C4-2B (cell line): ENCODE results near the gene GPR6.

Experiments
- ZFX ChIP-seq: fragments of 450-650 bp; IDR thresholded peaks from 2 replicates; pipeline ENCODE4 v1.6.1; 2017
- TF ChIP-seq, protein P1 (sequence below): fragments of 450-650 bp; conservative IDR thresholded peaks from 2 replicates; pipeline ENCODE4 v1.5.1; 2017; ENCODE audit warnings: mild to moderate bottlenecking

DNA sequence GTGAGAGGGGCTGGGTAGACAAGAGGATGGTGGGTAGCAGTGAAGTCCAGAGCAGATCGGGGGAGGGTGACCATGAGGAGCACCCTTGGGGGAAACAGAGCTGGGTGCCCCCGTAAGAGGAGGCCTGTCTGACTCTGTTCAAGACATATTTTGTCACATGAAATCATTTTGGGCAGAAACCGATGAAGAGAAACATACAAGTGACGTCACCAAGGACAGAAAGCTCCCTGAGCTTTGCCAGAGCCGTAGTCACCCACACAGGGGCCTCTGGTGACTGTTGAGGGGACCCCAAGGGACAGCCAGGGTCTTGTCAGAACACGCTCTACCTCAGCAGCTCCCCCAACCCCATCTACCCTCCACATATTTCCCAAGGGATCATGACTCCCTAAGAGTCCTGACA, 39.2 kb downstream of the GPR6 start:
- TF ChIP-seq, protein P1, sequence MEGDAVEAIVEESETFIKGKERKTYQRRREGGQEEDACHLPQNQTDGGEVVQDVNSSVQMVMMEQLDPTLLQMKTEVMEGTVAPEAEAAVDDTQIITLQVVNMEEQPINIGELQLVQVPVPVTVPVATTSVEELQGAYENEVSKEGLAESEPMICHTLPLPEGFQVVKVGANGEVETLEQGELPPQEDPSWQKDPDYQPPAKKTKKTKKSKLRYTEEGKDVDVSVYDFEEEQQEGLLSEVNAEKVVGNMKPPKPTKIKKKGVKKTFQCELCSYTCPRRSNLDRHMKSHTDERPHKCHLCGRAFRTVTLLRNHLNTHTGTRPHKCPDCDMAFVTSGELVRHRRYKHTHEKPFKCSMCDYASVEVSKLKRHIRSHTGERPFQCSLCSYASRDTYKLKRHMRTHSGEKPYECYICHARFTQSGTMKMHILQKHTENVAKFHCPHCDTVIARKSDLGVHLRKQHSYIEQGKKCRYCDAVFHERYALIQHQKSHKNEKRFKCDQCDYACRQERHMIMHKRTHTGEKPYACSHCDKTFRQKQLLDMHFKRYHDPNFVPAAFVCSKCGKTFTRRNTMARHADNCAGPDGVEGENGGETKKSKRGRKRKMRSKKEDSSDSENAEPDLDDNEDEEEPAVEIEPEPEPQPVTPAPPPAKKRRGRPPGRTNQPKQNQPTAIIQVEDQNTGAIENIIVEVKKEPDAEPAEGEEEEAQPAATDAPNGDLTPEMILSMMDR: no peak
- no peak for TF ChIP-seq ZFX
